Rectal smooth muscle tissue (tissue), 1 donor: Measurements from ENCODE around the gene TJP2.

Experiments
- H3K27ac ChIP-seq: one replicate; pipeline ENCODE4 v1.7.0; 2013; ENCODE audit warnings: low read depth, low read length, inconsistent platforms
- H3K27me3 ChIP-seq: one replicate; pipeline ENCODE4 v1.7.0; 2013; ENCODE audit warnings: low read length; ENCODE audit not compliant: control insufficient read depth, insufficient read depth
- H3K36me3 ChIP-seq: one replicate; pipeline ENCODE4 v1.7.0; 2013; ENCODE audit warnings: low read length; ENCODE audit not compliant: control insufficient read depth, insufficient read depth
- H3K4me1 ChIP-seq: one replicate; pipeline ENCODE4 v1.7.0; 2013; ENCODE audit warnings: low read length; ENCODE audit not compliant: control insufficient read depth, insufficient read depth
- H3K4me3 ChIP-seq: one replicate; pipeline ENCODE4 v1.7.0; 2013; ENCODE audit warnings: low read length
- H3K9ac ChIP-seq: one replicate; pipeline ENCODE4 v1.7.0; 2013; ENCODE audit warnings: low read length

TJP2 gene

GRCh38 chr9:69173891-69174615 lies at the start of gene TJP2:
Gene TJP2 (plus strand): TSS chr9:69174277. CDS start chr9:69174373, 96 bp downstream.
- no peaks in the 10 kb centered on the region for H3K27me3 ChIP-seq
- peak within 1 kb of the TSS; percentile 52 for H3K9ac ChIP-seq
- peak within 1 kb of the TSS; percentile 72 for H3K27ac ChIP-seq
- H3K4me1 ChIP-seq, result peaks cover 5% of the 10 kb centered on the region
- H3K36me3 ChIP-seq, result no peaks in the 10 kb centered on the region
- peak within 1 kb of the TSS; percentile 83 for H3K4me3 ChIP-seq

- H3K36me3 ChIP-seq, result no peaks in the 10 kb centered on the region
- no peaks in the 10 kb centered on the region for H3K27me3 ChIP-seq
- no peak overlapping the region for H3K4me3 ChIP-seq
- no peak overlapping the region for H3K9ac ChIP-seq
- no peaks in the 10 kb centered on the region for H3K4me1 ChIP-seq
- no peak overlapping the region for H3K27ac ChIP-seq
Measured at GRCh38 chr9:69130456-69131441, 43.3 kb upstream of the TJP2 start.

- H3K36me3 ChIP-seq, result no peaks in the 10 kb centered on the region
- no peak overlapping the region for H3K4me3 ChIP-seq
- H3K9ac ChIP-seq, result no peak overlapping the region
- H3K27ac ChIP-seq, result no peak overlapping the region
- no peaks in the 10 kb centered on the region for H3K4me1 ChIP-seq
- no peaks in the 10 kb centered on the region for H3K27me3 ChIP-seq
Measured at GRCh38 chr9:69131682-69132081, 42.4 kb upstream of the TJP2 start.

- Histone ChIP-seq H3K27ac (no peak overlapping the region), H3K9ac (no peak overlapping the region), H3K27me3 (no peaks in the 10 kb centered on the region), H3K4me1 (no peaks in the 10 kb centered on the region), H3K4me3 (no peak overlapping the region), H3K36me3 (no peaks in the 10 kb centered on the region)
Measured at GRCh38 chr9:69132361-69132760, 41.7 kb upstream of the TJP2 start.

- Histone ChIP-seq H3K4me3 (no peak overlapping the region), H3K4me1 (no peaks in the 10 kb centered on the region)
Measured at GRCh38 chr9:69134412-69134811, 39.7 kb upstream of the TJP2 start.

GRCh38 chr9:69136185-69136584 lies 37.9 kb upstream of the TJP2 start:
- no peaks in the 10 kb centered on the region for H3K36me3 ChIP-seq
- H3K9ac ChIP-seq, result no peak overlapping the region
- H3K27me3 ChIP-seq, result no peaks in the 10 kb centered on the region
- no peaks in the 10 kb centered on the region for H3K4me1 ChIP-seq
- no peak overlapping the region for H3K27ac ChIP-seq
- no peak overlapping the region for H3K4me3 ChIP-seq

More at GRCh38 chr9:69134412-69134811, 39.7 kb upstream of the TJP2 start:
- Histone ChIP-seq H3K36me3 (no peaks in the 10 kb centered on the region), H3K27ac (no peak overlapping the region), H3K27me3 (no peaks in the 10 kb centered on the region), H3K9ac (no peak overlapping the region)

- Histone ChIP-seq H3K4me1 (no peaks in the 10 kb centered on the region), H3K4me3 (no peak overlapping the region), H3K27ac (no peak overlapping the region), H3K27me3 (no peaks in the 10 kb centered on the region), H3K9ac (no peak overlapping the region), H3K36me3 (no peaks in the 10 kb centered on the region)
Measured at GRCh38 chr9:69136779-69137178, 37.3 kb upstream of the TJP2 start.

GRCh38 chr9:69137311-69137710 lies 36.8 kb upstream of the TJP2 start:
- Histone ChIP-seq H3K4me1 (no peaks in the 10 kb centered on the region), H3K36me3 (no peaks in the 10 kb centered on the region), H3K4me3 (no peak overlapping the region), H3K27me3 (no peaks in the 10 kb centered on the region), H3K27ac (no peak overlapping the region), H3K9ac (no peak overlapping the region)

GRCh38 chr9:69139596-69139995 lies 34.5 kb upstream of the TJP2 start:
- H3K9ac ChIP-seq, result no peak overlapping the region
- no peaks in the 10 kb centered on the region for H3K27me3 ChIP-seq
- no peaks in the 10 kb centered on the region for H3K4me1 ChIP-seq
- no peak overlapping the region for H3K4me3 ChIP-seq
- no peak overlapping the region for H3K27ac ChIP-seq
- H3K36me3 ChIP-seq, result no peaks in the 10 kb centered on the region

GRCh38 chr9:69140123-69140735 lies 33.8 kb upstream of the TJP2 start:
- Histone ChIP-seq H3K27me3 (no peaks in the 10 kb centered on the region), H3K36me3 (no peaks in the 10 kb centered on the region), H3K27ac (no peak overlapping the region), H3K9ac (no peak overlapping the region), H3K4me3 (no peak overlapping the region), H3K4me1 (no peaks in the 10 kb centered on the region)

- H3K36me3 ChIP-seq, result no peaks in the 10 kb centered on the region
- H3K4me3 ChIP-seq, result no peak overlapping the region
- no peak overlapping the region for H3K27ac ChIP-seq
- no peaks in the 10 kb centered on the region for H3K4me1 ChIP-seq
- H3K27me3 ChIP-seq, result no peaks in the 10 kb centered on the region
- H3K9ac ChIP-seq, result no peak overlapping the region
Measured at GRCh38 chr9:69141851-69142250, 32.2 kb upstream of the TJP2 start.

GRCh38 chr9:69143291-69143690 lies 30.8 kb upstream of the TJP2 start:
- Histone ChIP-seq H3K36me3 (no peaks in the 10 kb centered on the region), H3K27me3 (no peaks in the 10 kb centered on the region), H3K27ac (no peak overlapping the region), H3K4me1 (no peaks in the 10 kb centered on the region), H3K4me3 (no peak overlapping the region), H3K9ac (no peak overlapping the region)
